ENCODE measurements around the gene AKNAD1.

GRCh38 chr1:108850929-108851328 is 6.0 kb downstream of the AKNAD1 start:
- TF ChIP-seq POLR2A (IDR thresholded peaks at IDR 0.05) (no peak), CTCF (IDR thresholded peaks at IDR 0.05) (no peak)
